GM21619 (cell line): ENCODE results near the gene RPS26.
"Not testable (repeated sequence)": the region's sequence is repeated elsewhere in the genome, so short reads cannot be mapped to it uniquely, and the experiment has no call there.

ENCODE experiments used
- ATAC-seq: cut with Tn5 transposase; IDR thresholded peaks from one replicate; pipeline ENCODE4 v1.9.1; 2021; ENCODE audit not compliant: unreplicated experiment

The RPS26 gene

DNA sequence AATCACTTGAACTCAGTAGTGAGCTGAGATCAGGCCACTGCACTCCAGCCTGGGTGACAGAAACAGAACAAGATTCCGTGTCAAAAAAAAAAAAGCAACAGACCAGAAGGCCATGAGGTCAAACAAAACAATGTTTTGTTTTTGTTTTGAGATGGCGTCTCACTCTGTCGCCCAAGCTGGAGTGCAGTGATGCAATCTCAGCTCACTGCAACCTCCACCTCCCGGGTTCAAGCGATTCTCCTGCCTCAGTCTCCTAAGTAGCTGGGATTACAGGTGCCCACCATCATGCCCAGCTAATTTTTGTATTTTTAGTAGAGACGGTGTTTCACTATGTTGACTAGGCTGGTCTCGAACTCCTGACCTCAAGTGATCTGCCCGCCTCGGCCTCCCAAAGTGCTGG lies 36.2 kb downstream of the RPS26 start:
- ATAC-seq, result not testable (repeated sequence)

- ATAC-seq, result no peak
Observed at GRCh38 chr12:56078427-56078826, 36.7 kb downstream of the RPS26 start.

- peak; percentile 61 for ATAC-seq
Observed at GRCh38 chr12:56078931-56079722, 37.4 kb downstream of the RPS26 start.

GRCh38 chr12:56079723-56080555 lies 38.2 kb downstream of the RPS26 start, which contains the start of gene ERBB3:
TSS of gene ERBB3 (plus strand) at chr12:56080165. CDS start at chr12:56080301, 136 bp downstream.
- peak; percentile 37 for ATAC-seq

DNA sequence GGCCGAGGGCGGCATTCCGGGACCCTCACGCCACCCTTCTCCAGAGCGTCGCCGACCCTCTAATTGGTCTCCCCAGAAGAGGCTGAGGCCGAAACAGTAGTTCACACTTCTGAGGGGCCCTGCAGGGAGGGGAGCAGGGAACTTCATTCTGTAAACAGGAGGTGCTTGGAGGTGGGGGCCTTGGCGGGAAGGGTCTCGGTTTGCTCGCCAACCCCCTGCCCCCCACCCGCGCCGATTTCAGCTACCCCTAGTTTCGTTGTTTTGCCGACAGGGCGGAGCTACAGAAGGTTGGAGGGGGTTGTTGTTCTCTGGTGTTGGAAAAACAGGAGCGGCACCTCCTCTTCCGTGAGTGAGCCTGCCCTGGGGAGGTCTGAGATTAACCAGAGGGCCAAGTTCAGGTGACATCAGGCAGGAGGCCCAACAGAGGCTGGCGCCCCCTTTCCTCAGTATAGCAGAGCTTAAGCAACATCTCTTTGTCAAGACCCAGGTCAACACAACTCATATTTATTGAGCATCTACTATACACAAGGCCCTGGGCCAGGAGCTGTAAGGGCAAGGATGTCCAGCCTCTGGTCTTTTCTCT lies 38.9 kb downstream of the RPS26 start:
- ATAC-seq, result no peak

DNA sequence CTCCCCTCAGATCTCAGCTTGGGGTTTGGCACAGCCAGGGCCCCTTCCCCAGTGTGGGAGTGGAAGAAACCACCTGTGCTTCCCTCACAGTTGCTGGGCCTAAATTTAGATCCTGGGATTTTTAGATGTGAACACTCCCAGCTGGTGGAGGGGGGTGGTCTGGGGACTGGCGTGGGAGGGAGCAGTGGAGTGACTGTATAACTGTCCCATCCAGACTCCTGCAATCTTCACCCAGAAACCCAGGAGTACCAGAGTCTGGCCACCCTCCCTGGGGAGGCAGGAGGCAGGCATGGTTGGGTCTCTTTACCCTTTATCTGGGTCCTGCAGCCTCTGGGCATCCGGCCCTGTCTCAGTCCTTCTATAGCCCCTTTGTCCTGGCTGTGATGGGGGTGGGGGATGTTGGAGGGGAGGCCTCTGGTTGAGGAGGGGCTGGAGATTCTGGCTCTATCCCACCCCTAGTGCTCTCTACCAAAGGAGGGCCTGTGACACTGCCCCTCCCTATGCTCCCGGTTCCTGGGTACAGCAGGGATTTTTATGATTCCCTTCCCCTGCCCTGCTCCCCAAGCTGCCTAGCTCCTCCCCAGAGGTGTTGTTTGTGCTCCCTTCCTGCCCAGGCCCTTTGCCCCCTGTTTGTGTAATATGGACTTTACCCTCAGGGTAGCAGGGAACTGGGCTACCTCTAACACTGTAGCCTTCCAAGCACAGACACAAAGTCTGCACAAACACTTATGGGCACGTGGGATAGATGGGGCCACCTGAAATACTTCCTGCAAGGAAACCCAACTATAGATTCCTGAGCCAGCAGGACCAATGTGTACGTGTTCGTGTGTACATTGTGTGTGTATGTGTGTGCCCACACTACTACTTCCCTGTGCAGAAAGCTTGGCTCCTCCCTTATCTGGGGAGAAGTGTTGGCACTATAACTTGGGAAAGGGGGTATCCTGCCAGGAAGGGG lies 40.0 kb downstream of the RPS26 start:
- ATAC-seq, result no peak

- no peak for ATAC-seq
Observed at GRCh38 chr12:56082382-56082781, 40.7 kb downstream of the RPS26 start.

GRCh38 chr12:56082967-56083366 lies 41.2 kb downstream of the RPS26 start:
- ATAC-seq, result no peak

GRCh38 chr12:56084958-56085543 lies 43.3 kb downstream of the RPS26 start:
- ATAC-seq, result no peak

GRCh38 chr12:56086096-56086495 lies 44.4 kb downstream of the RPS26 start:
- no peak for ATAC-seq

DNA sequence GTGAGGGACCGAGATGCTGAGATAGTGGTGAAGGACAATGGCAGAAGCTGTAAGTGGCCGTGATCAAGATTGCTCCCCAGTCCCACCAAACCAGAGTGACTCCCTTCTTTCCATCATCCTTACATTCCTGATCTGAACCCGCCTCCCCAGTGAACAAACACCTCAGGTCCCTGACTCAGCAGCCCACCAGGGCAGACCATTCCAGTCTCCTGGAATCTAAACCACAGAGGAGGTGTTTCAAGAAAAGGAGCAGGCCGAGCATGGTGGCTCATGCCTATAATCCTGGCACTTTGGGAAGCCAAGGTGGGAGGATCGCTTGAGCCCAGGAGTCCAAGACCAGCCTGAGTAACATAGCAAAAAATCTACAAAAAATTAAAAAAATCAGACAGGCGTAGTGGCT lies 44.9 kb downstream of the RPS26 start:
- no peak for ATAC-seq

- ATAC-seq, result no peak
Observed at GRCh38 chr12:56087220-56087619, 45.5 kb downstream of the RPS26 start.
